A549 (cell line): ENCODE data around the gene ZMYND8. TPM values are rescaled to one million over a fixed set of nuclear protein-coding genes. Genes with fewer than 3 reads are reported as not detected.

Experiments
- ATAC-seq, 2 experiments: fragments of 200-7000 bp in 1 of 2; fragments of >200 bp in 1 of 2; cut with Nextera tagmentation in 1 of 2; cut with Tn5 transposase in 1 of 2; 3 replicates each; pipeline versions ENCODE4 v1.8.0 to v1.9.1; 2018 to 2020; ENCODE audit warnings: mild to moderate bottlenecking in 1 of 2, moderate library complexity in 1 of 2
- CTCF ChIA-PET: fragments of 300-600 bp; sonication (Branson Sonifier 250); formaldehyde crosslinking; extraction: SDS; loops from one replicate; lab custom pipeline; 2021; ENCODE audit warnings: antibody characterized with exemption, inconsistent platforms; lab: Yijun Ruan, JAX
- POLR2A ChIA-PET: fragments of 350-600 bp; formaldehyde crosslinking; extraction: SDS; loops from one replicate; lab custom pipeline; 2021; ENCODE audit warnings: antibody characterized with exemption, inconsistent platforms; lab: Yijun Ruan, JAX
- DNase-seq, 2 experiments: peaks; one replicate each; pipeline versions ENCODE4 v3.0.0 to v3.0.0-alpha.2; 2011 to 2016; ENCODE audit warnings: low read depth in 1 of 2, low spot score in 1 of 2
- FAIRE-seq: peaks from 2 replicates; lab custom pipeline; 2011; peaks lifted over from hg19 to GRCh38; lab: Jason Lieb, UNC
- H3K27ac ChIP-seq, 2 experiments: fragments of >200 bp; sonication (Bioruptor Twin); formaldehyde crosslinking; 3 replicates each; pipeline ENCODE4 v1.5.1; 2016 to 2017
- H3K4me1 ChIP-seq: fragments of >200 bp; sonication (Bioruptor Twin); formaldehyde crosslinking; 3 replicates; pipeline ENCODE4 v1.6.1; 2016
- H3K4me2 ChIP-seq: fragments of >200 bp; sonication (Bioruptor Twin); formaldehyde crosslinking; 3 replicates; pipeline ENCODE4 v1.6.1; 2016
- H3K4me3 ChIP-seq: fragments of >200 bp; sonication (Bioruptor Twin); formaldehyde crosslinking; 3 replicates; pipeline ENCODE4 v1.5.1; 2016
- H3K9me3 ChIP-seq: fragments of >200 bp; sonication (Bioruptor Twin); formaldehyde crosslinking; 3 replicates; pipeline ENCODE4 v1.6.1; 2016
- BCL3 ChIP-seq: fragments of >200 bp; sonication (Bioruptor Twin); formaldehyde crosslinking; IDR thresholded peaks from 3 replicates; pipeline ENCODE4 v1.6.1; 2016
- CHD4 ChIP-seq: fragments of 200-600 bp; sonication (generic); IDR thresholded peaks from 2 replicates; pipeline ENCODE4 v1.6.1; 2016; ENCODE audit warnings: antibody characterized with exemption, mild to moderate bottlenecking, borderline replicate concordance
- E2F6 ChIP-seq: IDR thresholded peaks from 2 replicates; pipeline ENCODE4 v1.6.1; 2012; ENCODE audit warnings: low read depth, borderline replicate concordance
- EHF ChIP-seq: fragments of 250-450 bp; sonication (Bioruptor Pico); IDR thresholded peaks from 2 replicates; pipeline ENCODE4 v1.5.0; 2020; ENCODE audit warnings: mild to moderate bottlenecking
- EHMT2 ChIP-seq: fragments of 200-600 bp; sonication (generic); IDR thresholded peaks from 2 replicates; pipeline ENCODE4 v1.6.1; 2016; ENCODE audit warnings: antibody characterized with exemption, low read depth, mild to moderate bottlenecking, moderate library complexity
- EP300 ChIP-seq, 2 experiments: fragments of >200 bp; sonication (Bioruptor Twin); formaldehyde crosslinking; IDR thresholded peaks; 2 replicates in 1 of 2; 3 replicates in 1 of 2; pipeline ENCODE4 v1.6.1; 2016 to 2017
- ESRRA ChIP-seq: fragments of 150-350 bp; IDR thresholded peaks from 2 replicates; pipeline ENCODE4 v1.6.1; 2014; ENCODE audit warnings: mild to moderate bottlenecking, low read length, borderline replicate concordance
- FOXS1 ChIP-seq: fragments of 250-450 bp; sonication (Bioruptor Pico); IDR thresholded peaks from 2 replicates; pipeline ENCODE4 v1.5.0; 2020; ENCODE audit warnings: mild to moderate bottlenecking, moderate library complexity
- HOXA7 ChIP-seq: fragments of 250-450 bp; sonication (Bioruptor Pico); IDR thresholded peaks from 2 replicates; pipeline ENCODE4 v1.5.0; 2020; ENCODE audit warnings: mild to moderate bottlenecking, moderate library complexity
- KDM5A ChIP-seq: fragments of 200-600 bp; sonication (generic); IDR thresholded peaks from 2 replicates; pipeline ENCODE4 v1.6.1; 2016; ENCODE audit warnings: antibody characterized with exemption, mild to moderate bottlenecking
- MAFK ChIP-seq: fragments of 450-650 bp; IDR thresholded peaks from 2 replicates; pipeline ENCODE4 v1.6.1; 2014; ENCODE audit not compliant: partially characterized antibody
- MAX ChIP-seq: IDR thresholded peaks from 2 replicates; pipeline ENCODE4 v1.6.1; 2012
- MYC ChIP-seq: IDR thresholded peaks from 2 replicates; pipeline ENCODE4 v1.6.1; 2012; ENCODE audit warnings: mild to moderate bottlenecking, inconsistent platforms, low read length, improper control_type of control experiment, borderline replicate concordance
- NPAS2 ChIP-seq: fragments of 250-450 bp; sonication (Bioruptor Pico); IDR thresholded peaks from 2 replicates; pipeline ENCODE4 v1.8.0; 2022; ENCODE audit warnings: mild to moderate bottlenecking, moderate library complexity, borderline replicate concordance
- NR3C1 ChIP-seq: fragments of >200 bp; sonication (Bioruptor Twin); formaldehyde crosslinking; IDR thresholded peaks from 3 replicates; pipeline ENCODE4 v1.6.1; 2017
- PHF8 ChIP-seq: fragments of 200-600 bp; sonication (generic); IDR thresholded peaks from 2 replicates; pipeline ENCODE4 v1.6.1; 2016; ENCODE audit warnings: low read depth, mild to moderate bottlenecking, antibody characterized with exemption, moderate library complexity, borderline replicate concordance
- POLR2A ChIP-seq: IDR thresholded peaks from 2 replicates; pipeline ENCODE4 v1.6.1; 2012; ENCODE audit warnings: mild to moderate bottlenecking, low read length
- RNF2 ChIP-seq: fragments of 200-600 bp; sonication (generic); IDR thresholded peaks from 2 replicates; pipeline ENCODE4 v1.6.1; 2016; ENCODE audit warnings: low read depth, mild to moderate bottlenecking, antibody characterized with exemption, moderate library complexity, borderline replicate concordance
- SREBF2 ChIP-seq: fragments of 450-650 bp; IDR thresholded peaks from 2 replicates; pipeline ENCODE4 v1.6.1; 2014; ENCODE audit warnings: mild to moderate bottlenecking, moderate library complexity
- TFCP2L1 ChIP-seq: fragments of 250-450 bp; sonication (Bioruptor Pico); IDR thresholded peaks from 2 replicates; pipeline ENCODE4 v1.5.0; 2021; ENCODE audit warnings: mild to moderate bottlenecking
- ZFP36 ChIP-seq: fragments of 450-650 bp; IDR thresholded peaks from 2 replicates; pipeline ENCODE4 v1.6.1; 2014; ENCODE audit warnings: borderline replicate concordance; ENCODE audit not compliant: partially characterized antibody
- ZSCAN20 ChIP-seq: fragments of 250-450 bp; sonication (Bioruptor Pico); IDR thresholded peaks from 2 replicates; pipeline ENCODE4 v1.8.0; 2022; ENCODE audit warnings: mild to moderate bottlenecking, moderate library complexity
- WGBS: methylation state at CpG from one replicate; pipeline ENCODE4 v1.1.6; 2017; ENCODE audit errors: missing lambda C conversion rate; 5-methylcytosine and 5-hydroxymethylcytosine counted together
- polyA plus RNA-seq, 4 experiments: library from polyadenylated mRNA; depleted of rRNA in 3 of 4; stranded (reverse); fragments of >200 nt; fragmentation: RNase III in 1 of 4; extraction: RNeasy Plus Mini Kit Qiagen cat#74134 plus additional on column Dnase treatment in 1 of 4; gene quantifications; 2 replicates in 3 of 4; 3 replicates in 1 of 4; pipeline ENCODE4 v1.2.3, GENCODE V29; 2011 to 2017
- TF ChIP-seq, protein P1 (sequence below): fragments of >200 bp; sonication (Bioruptor Twin); formaldehyde crosslinking; IDR thresholded peaks from 3 replicates; pipeline ENCODE4 v1.5.1; 2016
- TF ChIP-seq, protein P2 (sequence below): fragments of 250-450 bp; sonication (Bioruptor Pico); IDR thresholded peaks from 2 replicates; pipeline ENCODE4 v1.5.0; 2020; ENCODE audit warnings: low read depth, mild to moderate bottlenecking, moderate library complexity
- TF ChIP-seq, protein P3 (sequence below): fragments of 150-350 bp; IDR thresholded peaks from 2 replicates; pipeline ENCODE4 v1.6.1; 2014; ENCODE audit warnings: low read depth, mild to moderate bottlenecking, low read length
- TF ChIP-seq, protein P4 (sequence below): fragments of 450-650 bp; IDR thresholded peaks from 2 replicates; pipeline ENCODE4 v1.6.1; 2014; ENCODE audit warnings: antibody characterized with exemption

Gene ZMYND8
- polyA plus RNA-seq, 2 of the 4 experiments (the other 2 are of a cell fraction), result 10.4 to 24.9 TPM

DNA sequence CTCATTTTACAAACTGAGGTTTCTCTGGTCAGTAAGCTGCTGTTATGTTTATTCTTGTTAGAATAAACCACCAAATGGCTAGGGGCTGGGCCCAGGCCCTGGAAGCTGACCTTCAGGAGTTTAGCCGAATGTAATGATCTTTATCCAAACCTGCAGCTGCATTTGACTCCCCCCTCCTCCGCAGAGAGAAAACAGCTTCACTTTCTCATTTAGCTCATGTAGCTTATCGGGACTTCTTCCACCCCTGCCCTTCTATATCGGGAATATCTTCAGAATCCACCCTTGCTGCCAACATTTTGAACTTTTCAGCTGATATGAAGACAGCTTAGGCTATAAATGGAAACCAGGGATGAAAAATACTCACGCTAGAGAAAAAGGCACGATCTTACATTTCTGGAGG, 102.6 kb downstream of the ZMYND8 start:
- TF ChIP-seq EHF (CRISPR knock-in tag) (no peak), POLR2A (no peak), TFCP2L1 (CRISPR knock-in tag) (no peak), EHMT2 (no peak), BCL3 (no peak), RNF2 (no peak), ZFP36 (no peak), KDM5A (no peak), MAX (no peak), HOXA7 (CRISPR knock-in tag) (no peak), NR3C1 (no peak), EP300 (IDR thresholded peaks at IDR 0.05) (no peak)
- TF ChIP-seq, protein P1, sequence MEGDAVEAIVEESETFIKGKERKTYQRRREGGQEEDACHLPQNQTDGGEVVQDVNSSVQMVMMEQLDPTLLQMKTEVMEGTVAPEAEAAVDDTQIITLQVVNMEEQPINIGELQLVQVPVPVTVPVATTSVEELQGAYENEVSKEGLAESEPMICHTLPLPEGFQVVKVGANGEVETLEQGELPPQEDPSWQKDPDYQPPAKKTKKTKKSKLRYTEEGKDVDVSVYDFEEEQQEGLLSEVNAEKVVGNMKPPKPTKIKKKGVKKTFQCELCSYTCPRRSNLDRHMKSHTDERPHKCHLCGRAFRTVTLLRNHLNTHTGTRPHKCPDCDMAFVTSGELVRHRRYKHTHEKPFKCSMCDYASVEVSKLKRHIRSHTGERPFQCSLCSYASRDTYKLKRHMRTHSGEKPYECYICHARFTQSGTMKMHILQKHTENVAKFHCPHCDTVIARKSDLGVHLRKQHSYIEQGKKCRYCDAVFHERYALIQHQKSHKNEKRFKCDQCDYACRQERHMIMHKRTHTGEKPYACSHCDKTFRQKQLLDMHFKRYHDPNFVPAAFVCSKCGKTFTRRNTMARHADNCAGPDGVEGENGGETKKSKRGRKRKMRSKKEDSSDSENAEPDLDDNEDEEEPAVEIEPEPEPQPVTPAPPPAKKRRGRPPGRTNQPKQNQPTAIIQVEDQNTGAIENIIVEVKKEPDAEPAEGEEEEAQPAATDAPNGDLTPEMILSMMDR, result no peak
- TF ChIP-seq, protein P2, sequence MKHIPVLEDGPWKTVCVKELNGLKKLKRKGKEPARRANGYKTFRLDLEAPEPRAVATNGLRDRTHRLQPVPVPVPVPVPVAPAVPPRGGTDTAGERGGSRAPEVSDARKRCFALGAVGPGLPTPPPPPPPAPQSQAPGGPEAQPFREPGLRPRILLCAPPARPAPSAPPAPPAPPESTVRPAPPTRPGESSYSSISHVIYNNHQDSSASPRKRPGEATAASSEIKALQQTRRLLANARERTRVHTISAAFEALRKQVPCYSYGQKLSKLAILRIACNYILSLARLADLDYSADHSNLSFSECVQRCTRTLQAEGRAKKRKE (CRISPR knock-in tag), result no peak
- TF ChIP-seq, protein P3, sequence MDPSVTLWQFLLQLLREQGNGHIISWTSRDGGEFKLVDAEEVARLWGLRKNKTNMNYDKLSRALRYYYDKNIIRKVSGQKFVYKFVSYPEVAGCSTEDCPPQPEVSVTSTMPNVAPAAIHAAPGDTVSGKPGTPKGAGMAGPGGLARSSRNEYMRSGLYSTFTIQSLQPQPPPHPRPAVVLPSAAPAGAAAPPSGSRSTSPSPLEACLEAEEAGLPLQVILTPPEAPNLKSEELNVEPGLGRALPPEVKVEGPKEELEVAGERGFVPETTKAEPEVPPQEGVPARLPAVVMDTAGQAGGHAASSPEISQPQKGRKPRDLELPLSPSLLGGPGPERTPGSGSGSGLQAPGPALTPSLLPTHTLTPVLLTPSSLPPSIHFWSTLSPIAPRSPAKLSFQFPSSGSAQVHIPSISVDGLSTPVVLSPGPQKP, result no peak
- TF ChIP-seq, protein P4, sequence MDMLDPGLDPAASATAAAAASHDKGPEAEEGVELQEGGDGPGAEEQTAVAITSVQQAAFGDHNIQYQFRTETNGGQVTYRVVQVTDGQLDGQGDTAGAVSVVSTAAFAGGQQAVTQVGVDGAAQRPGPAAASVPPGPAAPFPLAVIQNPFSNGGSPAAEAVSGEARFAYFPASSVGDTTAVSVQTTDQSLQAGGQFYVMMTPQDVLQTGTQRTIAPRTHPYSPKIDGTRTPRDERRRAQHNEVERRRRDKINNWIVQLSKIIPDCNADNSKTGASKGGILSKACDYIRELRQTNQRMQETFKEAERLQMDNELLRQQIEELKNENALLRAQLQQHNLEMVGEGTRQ, result no peak
- TF ChIP-seq, all 56 proteins: peak for 0
- no peak for DNase-seq
- POLR2A ChIA-PET, result no interaction called here

GRCh38 chr20:47252879-47253307, 103.6 kb downstream of the ZMYND8 start:
- DNase-seq (no peak), ATAC-seq (no peak), FAIRE-seq (no peak)
- POLR2A ChIA-PET, result no interaction called here
- H3K4me2 ChIP-seq, result no peak overlapping the region
- 97% methylated on average over 2 of the region's 3 CpGs for WGBS
- H3K27ac ChIP-seq, result no peak overlapping the region
- H3K9me3 ChIP-seq, result no peaks in the 10 kb centered on the region
- H3K4me3 ChIP-seq, result no peak overlapping the region
- H3K4me1 ChIP-seq, result 0 out of 3 replicates have a peak, but pooled peaks cover 4% of the 10 kb centered on the region
- CTCF ChIA-PET, result interaction anchor here (0.7 to 8.8 kb wide), 5 partner anchors 11 to 1264 kb away, joined by 3 to 51 read pairs (median 4); no protein-coding TSS in a partner anchor
- TF ChIP-seq MAFK, result no peak
- TF ChIP-seq, protein P2 (CRISPR knock-in tag), result no peak
- TF ChIP-seq EHMT2, result no peak
- TF ChIP-seq SREBF2, result no peak
- TF ChIP-seq NPAS2, result no peak
- TF ChIP-seq ESRRA, result no peak
- TF ChIP-seq MYC, result no peak
- TF ChIP-seq CHD4, result no peak
- no peak for TF ChIP-seq E2F6
- no peak for TF ChIP-seq FOXS1 (CRISPR knock-in tag)
- no peak for TF ChIP-seq PHF8
- no peak for TF ChIP-seq ZSCAN20 (CRISPR knock-in tag)
- TF ChIP-seq, all 56 proteins: peak for 0

More for the DNA sequence above, 102.6 kb downstream of the ZMYND8 start:
- H3K9me3 ChIP-seq, result no peaks in the 10 kb centered on the region
- H3K27ac ChIP-seq, result no peak overlapping the region
- ATAC-seq, result no peak
- 92% methylated on average over 6 of the region's 6 CpGs for WGBS
- H3K4me2 ChIP-seq, result no peak overlapping the region
- H3K4me1 ChIP-seq, result 0 out of 3 replicates have a peak, but pooled peaks cover 4% of the 10 kb centered on the region
- CTCF ChIA-PET, result interaction anchor here (0.9 to 8.8 kb wide), 5 partner anchors 10 to 367 kb away, joined by 3 to 51 read pairs (median 4); no protein-coding TSS in a partner anchor
- no peak for FAIRE-seq
- H3K4me3 ChIP-seq, result no peak overlapping the region
